ENCODE data around the gene ANKRD52. TPM values are rescaled to one million over a fixed set of nuclear protein-coding genes. Genes with fewer than 3 reads are reported as not detected.

ANKRD52 gene
- total and polyA plus RNA-seq, 10 of the 15 experiments (the other 5 are each of a cell fraction or from before 2014, with no cell fraction given), result 0.90 to 55.3 (median 16.1) TPM

GRCh38 chr12:56221757-56222530 lies 36.2 kb downstream of the ANKRD52 start, which contains the start of gene RNF41 (continued):
- TF ChIP-seq ZBTB11 (CRISPR knock-in tag; IDR thresholded peaks at IDR 0.05) (no peak), KAT2A (conservative IDR thresholded peaks at IDR 0.05; ENCODE audit: control insufficient read depth, low read depth, low read length) (no peak), SREBF2 (IDR thresholded peaks at IDR 0.05; ENCODE audit: low read length) (no peak), SRF (IDR thresholded peaks at IDR 0.05; ENCODE audit: low read depth in 2 of 2, low read length in 2 of 2) (no peak), IRF4 (IDR thresholded peaks at IDR 0.05; ENCODE audit: low read depth, low read length) (no peak), DPF2 (IDR thresholded peaks at IDR 0.05) (0 out of 2 replicates have a peak, but pooled peaks have one; percentile 7), ZBTB33 (IDR thresholded peaks at IDR 0.05) (no peak), GABPA (IDR thresholded peaks at IDR 0.05; ENCODE audit: low read depth) (peak; percentile 80), HSF1 (IDR thresholded peaks at IDR 0.05; ENCODE audit: low read depth, low read length) (no peak), EGR1 (IDR thresholded peaks at IDR 0.05; ENCODE audit: borderline replicate concordance in 1 of 2, low read depth in 2 of 2, low read length in 2 of 2) (0 out of 3 replicates have a peak, but pooled peaks of 1 of the 2 experiments have one; percentile 30), LARP7 (IDR thresholded peaks at IDR 0.05) (no peak), E4F1 (IDR thresholded peaks at IDR 0.05; ENCODE audit: borderline replicate concordance, partially characterized antibody) (no peak), ATF2 (IDR thresholded peaks at IDR 0.05; ENCODE audit: low read length) (no peak), EP300 (IDR thresholded peaks at IDR 0.05; ENCODE audit: borderline replicate concordance in 1 of 2, control insufficient read depth in 1 of 2, low read depth in 2 of 2, low read length in 2 of 2) (no peak), MTA2 (IDR thresholded peaks at IDR 0.05; ENCODE audit: low read depth) (0 out of 2 replicates have a peak, but pooled peaks have one; percentile 10)

Data from GM12878 (cell line).